ENCODE data around the gene ZBTB34.

The ZBTB34 gene

GRCh38 chr9:126876531-126876930 lies 16.1 kb downstream of the ZBTB34 start:
- no peak for DNase-seq (ENCODE audit: low read depth)

DNA sequence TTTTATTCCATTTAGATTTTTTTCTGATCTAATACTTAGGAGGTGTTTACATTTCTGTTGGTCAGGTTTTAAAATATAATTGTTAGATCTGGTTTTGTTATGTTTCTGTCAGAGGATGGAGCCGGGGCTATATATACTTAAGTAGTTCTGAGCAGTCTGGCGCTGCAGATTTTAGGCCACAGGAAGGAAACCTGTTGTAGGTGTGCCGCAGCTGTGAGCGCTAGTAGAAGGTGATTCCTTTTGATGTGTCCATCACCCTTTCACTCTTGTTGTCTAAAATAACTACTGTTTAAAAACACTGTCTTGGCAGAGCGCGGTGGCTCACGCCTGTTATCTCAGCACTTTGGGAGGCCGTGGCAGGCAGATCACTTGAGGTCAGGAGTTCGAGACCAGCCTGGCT lies 17.0 kb downstream of the ZBTB34 start:
- no peak for DNase-seq (ENCODE audit: low read depth)

GRCh38 chr9:126879288-126879687 lies 18.8 kb downstream of the ZBTB34 start:
- no peak for DNase-seq (ENCODE audit: low read depth)

- no peak for DNase-seq (ENCODE audit: low read depth)
These were observed 19.9 kb downstream of the ZBTB34 start for GRCh38 chr9:126880226-126880946.

DNA sequence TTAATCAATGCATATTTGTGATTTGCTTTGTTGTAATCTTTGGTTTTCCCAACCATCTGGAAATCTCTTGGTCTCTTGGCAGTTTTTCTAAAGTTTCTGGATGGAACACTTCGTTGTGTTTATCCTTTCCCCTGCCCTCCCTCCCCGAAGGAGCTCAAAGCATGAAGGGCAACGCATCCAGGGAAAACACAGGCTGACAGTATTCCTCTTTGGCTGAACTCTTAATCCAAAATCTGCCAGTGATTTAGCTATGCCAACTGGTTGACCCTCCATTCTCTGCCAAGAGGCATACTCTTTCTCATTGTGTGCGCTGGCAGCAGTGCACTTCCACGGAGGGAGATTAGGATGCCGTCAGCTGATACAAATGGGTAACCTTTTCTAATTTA lies 20.5 kb downstream of the ZBTB34 start:
- no peak for DNase-seq (ENCODE audit: low read depth)

GRCh38 chr9:126882746-126883145 lies 22.3 kb downstream of the ZBTB34 start:
- DNase-seq (ENCODE audit: low read depth), result no peak

DNA sequence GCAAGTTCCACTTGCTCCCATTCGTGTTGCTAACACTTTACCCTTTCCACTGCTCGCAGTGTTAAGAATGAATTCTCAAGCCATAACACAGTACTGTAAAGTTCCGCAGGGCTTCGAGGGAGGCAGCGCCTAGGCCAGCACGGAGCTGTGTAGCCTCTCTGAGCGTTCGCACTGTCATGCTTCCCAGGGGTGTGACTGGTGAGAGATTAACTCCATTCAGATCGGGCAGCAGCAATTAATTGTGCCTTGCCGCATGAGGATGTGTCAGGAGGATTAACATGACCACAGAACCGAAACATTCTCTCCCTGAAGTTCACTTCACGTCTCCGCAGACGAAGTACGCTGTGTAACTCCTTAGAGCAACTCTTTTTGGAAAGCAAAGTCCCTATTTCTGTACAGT lies 23.2 kb downstream of the ZBTB34 start:
- no peak for DNase-seq (ENCODE audit: low read depth)

DNA sequence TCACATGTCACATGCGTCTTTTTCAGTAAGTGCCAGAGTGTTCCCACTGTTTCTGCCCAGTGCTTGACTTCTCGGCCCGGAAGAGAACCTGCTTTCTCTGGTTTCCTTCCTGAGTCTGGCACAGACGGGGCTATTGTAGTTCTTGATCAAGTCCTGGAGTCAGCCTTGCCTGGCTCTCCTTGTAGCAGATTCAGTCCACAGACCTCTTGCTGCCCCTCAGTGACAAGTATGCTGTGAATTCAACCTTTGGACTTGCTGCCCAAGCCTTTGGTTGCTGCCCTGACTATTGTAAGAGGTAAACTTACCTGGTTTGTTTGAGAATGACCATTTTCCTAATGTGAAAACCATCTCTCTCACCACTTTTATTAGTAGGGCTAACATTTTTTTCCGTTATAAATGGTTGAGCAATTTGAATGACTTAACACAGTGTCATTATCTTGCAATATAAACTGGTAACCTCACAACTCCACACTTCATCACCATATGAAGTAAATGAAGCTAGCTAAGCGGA lies 24.7 kb downstream of the ZBTB34 start:
- DNase-seq (ENCODE audit: low read depth), result no peak

GRCh38 chr9:126886034-126886822 lies 25.8 kb downstream of the ZBTB34 start:
- DNase-seq (ENCODE audit: low read depth), result no peak

DNA sequence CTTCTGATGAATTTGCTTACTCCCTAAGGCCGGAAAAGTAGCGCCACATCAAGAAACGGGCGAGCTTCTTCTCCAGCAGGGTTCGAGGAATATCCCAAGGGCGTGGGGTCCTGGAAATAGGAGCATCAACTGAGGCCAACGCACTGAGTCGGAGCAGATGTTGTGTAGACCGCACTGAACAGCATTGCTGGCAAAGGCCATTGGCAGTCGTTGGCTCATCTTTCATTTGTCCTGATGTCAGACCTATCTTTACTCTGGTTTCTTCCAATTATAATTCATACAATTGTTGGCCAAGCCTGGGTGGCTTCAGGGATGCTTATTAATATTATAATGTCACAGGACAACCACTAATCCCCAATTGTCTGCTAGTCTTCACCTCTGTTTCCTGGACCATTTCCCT lies 26.5 kb downstream of the ZBTB34 start:
- DNase-seq (ENCODE audit: low read depth), result no peak

DNA sequence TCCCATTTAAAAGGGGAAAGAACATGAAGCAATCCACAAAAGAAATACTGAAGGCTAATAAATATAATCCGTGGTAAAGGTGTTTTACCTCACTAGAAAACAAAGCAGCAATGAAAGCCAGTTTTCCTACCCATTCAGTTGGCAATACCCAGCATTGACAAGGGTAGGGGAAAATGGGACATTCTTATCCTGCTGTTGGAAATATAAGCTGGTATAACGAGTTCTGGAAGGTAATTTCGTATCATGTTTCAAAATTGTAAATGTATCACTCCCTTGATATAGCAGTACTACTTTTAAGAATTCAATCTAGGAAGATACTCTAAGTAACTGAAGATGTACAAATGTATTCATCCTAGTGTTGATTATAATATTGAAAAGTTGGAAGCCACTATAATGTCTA lies 31.2 kb downstream of the ZBTB34 start:
- no peak for DNase-seq (ENCODE audit: low read depth)

DNA sequence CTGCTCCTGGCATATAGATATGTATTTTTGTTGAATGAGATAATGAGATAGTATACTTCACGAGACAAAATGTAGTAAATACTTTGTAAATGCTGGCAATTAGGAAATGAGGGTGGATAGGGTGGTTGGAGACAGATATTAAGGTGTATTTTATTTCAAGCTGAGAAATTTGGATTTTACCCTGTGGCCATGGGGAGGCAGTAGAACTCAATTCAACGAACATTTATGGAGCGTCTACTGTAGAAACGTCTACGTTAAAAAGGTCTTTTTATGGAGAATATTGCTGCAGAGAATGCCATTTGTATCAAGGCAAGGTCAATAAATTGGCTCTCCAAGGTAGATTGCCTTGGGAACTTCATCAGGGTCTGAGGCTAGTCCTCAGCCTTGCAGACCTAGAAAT lies 32.6 kb downstream of the ZBTB34 start:
- DNase-seq (ENCODE audit: low read depth), result no peak

- no peak for DNase-seq (ENCODE audit: low read depth)
These were observed 33.7 kb downstream of the ZBTB34 start for GRCh38 chr9:126894052-126894603.

DNA sequence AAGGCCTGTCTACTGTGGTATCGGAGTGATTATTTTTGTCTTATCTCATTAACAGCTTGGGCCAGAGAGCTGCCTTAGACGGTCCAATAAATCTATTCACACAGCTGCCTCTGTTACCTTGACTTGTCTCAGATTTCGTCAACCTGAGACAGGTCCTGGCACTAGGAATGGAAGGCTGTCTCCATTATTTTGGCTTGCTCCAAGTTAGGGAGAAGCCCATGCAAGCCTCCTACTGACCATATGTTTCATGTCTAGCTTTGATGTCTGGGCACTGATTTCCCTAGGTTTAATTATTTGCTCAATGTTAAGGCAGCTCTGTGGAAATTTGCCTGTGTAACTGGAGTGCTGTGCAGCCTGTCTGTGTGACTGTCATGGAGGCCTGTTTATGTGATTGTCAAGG lies 41.8 kb downstream of the ZBTB34 start:
- DNase-seq (ENCODE audit: low read depth), result no peak

GRCh38 chr9:126904586-126904985 lies 44.1 kb downstream of the ZBTB34 start:
- DNase-seq (ENCODE audit: low read depth), result no peak

- DNase-seq (ENCODE audit: low read depth), result no peak
These were observed 45.7 kb downstream of the ZBTB34 start for GRCh38 chr9:126906091-126906490.

DNA sequence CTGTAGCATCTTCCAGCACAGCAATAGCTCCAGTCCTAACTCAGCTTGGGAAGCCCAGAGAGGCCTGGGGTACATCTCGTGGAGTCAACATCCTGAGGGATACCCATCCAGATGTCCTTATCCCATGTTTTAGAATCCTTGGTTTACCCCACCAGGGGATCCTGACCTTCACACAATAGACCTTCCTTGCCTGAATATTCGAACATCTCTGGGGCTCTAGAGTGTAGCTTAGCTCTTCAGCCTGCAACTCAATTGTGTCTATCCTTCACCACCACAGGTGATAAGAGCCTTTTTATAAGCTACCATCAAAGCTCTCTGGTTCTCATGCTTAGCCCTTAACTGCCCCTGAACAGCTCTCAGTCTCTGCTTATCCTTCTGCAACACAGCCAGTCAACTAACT lies 46.6 kb downstream of the ZBTB34 start:
- DNase-seq (ENCODE audit: low read depth), result no peak

DNA sequence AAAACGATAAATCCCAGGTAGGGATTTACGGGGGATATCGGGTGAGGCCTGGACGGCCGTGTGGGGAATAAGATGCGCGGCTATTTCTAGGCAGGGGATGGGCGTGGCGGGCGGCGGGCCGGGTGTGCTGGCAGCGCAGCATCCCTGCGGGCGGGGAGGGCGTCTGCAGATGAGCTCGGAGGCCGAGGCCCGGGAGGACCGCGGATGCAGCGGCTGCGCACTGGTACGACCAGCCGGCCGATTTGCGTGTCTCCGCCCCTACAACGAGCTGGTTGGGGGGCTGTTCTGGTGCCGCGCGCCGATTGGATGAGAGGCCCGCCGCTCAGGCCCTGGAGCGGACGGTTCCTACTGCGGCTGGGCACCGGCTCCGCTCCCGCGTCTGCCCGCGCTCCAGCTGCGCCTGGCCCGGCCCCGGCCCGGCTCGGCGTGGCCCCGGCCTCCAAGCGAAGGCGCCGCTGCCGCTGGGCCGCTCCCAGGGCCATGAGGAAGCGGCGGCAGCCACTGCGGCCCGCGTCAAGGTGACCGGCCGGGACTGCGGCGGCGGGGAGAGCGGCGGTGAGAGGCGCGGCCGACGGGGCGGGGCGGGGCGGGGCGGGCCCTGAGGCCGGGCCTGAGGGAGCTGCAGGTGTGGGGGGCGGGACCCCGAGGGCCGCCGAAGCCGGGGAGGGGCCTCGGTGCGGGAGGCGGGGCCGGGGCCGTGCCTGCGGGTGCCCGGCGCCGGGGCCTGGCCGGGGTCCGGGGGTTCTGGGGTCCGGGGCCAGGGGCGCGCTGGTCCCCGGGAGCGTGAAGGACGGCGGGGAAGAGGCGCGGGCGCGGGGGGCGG lies 54.2 kb downstream of the ZBTB34 start, which contains the start of gene RALGPS1:
TSS of gene RALGPS1 (plus strand) at position 325 of the 823 bp plus-strand sequence. CDS start 47,508 bp downstream, outside the sequence.
- DNase-seq (ENCODE audit: low read depth), result peak; percentile 85

DNA sequence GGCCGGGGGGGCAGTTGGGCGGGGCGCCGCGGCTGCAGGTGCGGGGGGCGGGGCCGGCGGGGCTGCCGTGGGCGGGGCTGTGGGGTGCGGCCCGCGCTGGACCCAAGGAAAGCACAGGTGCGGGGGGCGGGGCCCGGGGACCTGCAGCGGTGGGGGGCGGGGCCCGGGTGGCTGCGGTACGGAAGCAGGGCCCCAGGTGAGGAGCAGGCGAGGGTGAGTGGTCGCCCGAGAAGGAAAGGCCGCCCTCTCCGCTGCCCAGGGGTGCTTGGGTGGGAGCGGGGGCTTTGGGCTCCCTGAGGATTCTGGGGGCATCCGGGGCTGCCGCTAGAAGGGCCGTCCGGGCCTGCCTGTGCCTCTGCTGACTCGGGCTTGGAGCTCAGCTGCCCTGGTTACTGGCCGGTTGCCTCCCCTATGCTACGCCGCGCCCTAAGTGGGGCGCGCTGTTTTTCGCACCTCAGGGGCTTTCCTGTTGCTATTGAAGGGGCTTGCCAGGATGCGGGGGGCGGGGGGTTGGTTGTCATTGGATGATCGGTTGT lies 54.9 kb downstream of the ZBTB34 start:
- no peak for DNase-seq (ENCODE audit: low read depth)

DNA sequence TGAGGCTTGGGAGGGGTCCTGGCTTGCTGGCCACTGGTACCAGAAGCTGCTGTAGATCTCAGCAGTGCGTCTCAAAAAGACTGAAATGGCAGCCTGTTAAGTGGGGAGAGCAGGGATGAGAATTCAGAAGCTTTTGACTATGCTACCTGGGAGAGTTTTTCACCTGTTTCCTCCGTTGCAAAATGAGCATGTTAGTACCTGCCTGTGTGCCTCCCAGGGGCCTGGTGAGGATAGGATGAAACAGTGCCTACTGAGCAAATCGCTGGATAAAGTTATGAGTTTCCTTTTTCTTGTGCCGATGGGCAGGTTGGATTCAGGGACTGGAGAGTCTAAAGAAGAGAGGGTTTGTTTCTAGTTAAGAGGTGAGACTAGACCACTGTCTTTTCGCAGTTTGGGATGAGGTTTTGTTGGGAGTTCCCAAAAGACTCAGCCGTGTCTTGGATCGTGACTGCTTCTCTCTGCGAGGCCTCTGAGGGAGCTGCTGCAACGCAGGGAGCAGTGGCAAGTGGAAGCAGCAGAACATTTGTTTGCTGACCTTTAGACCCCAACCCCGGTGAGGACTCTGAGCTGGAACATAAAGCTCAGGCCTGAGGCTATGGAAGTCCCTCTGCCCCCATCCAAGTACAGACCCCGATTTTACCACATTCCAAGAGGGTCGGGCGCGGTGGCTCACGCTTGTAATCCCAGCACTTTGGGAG lies 55.6 kb downstream of the ZBTB34 start:
- no peak for DNase-seq (ENCODE audit: low read depth)

- no peak for DNase-seq (ENCODE audit: low read depth)
These were observed 56.5 kb downstream of the ZBTB34 start for GRCh38 chr9:126916909-126917308.
